Hippocampal formation (tissue), 2 donors: Measurements from ENCODE around the gene SP140.
"Not testable (repeated sequence)": the region's sequence is repeated elsewhere in the genome, so short reads cannot be mapped to it uniquely, and the experiment has no call there.

Source experiments
- DNase-seq, 2 donors: peaks; one replicate each; lab custom pipeline; 2025; lab: John Stamatoyannopoulos, UW

SP140 gene

GRCh38 chr2:230226051-230226551, 565 bp downstream of the SP140 start:
- DNase-seq = no peak

- DNase-seq = no peak
Observed at GRCh38 chr2:230227216-230227615, 1.7 kb downstream of the SP140 start.

GRCh38 chr2:230230087-230230486, 4.6 kb downstream of the SP140 start:
- DNase-seq = no peak

GRCh38 chr2:230230496-230231200, 5.1 kb downstream of the SP140 start:
- DNase-seq = no peak

GRCh38 chr2:230231251-230231650, 5.7 kb downstream of the SP140 start:
- no peak for DNase-seq

- DNase-seq = no peak
Observed at GRCh38 chr2:230234122-230234722, 8.7 kb downstream of the SP140 start.

- DNase-seq = no peak
Observed at GRCh38 chr2:230234845-230235244, 9.3 kb downstream of the SP140 start.

- no peak for DNase-seq
Observed at GRCh38 chr2:230244211-230244610, 18.7 kb downstream of the SP140 start.

GRCh38 chr2:230246206-230246605, 20.7 kb downstream of the SP140 start:
- DNase-seq = no peak

- no peak for DNase-seq
Observed at GRCh38 chr2:230250231-230250630, 24.7 kb downstream of the SP140 start.

- no peak for DNase-seq
Observed at GRCh38 chr2:230254152-230254881, 28.8 kb downstream of the SP140 start.

GRCh38 chr2:230256733-230257332, 31.3 kb downstream of the SP140 start:
- no peak for DNase-seq

- no peak for DNase-seq
Observed at GRCh38 chr2:230258483-230258882, 32.9 kb downstream of the SP140 start.

GRCh38 chr2:230262246-230262645, 36.7 kb downstream of the SP140 start:
- DNase-seq = no peak

- not testable (repeated sequence) for DNase-seq
Observed at GRCh38 chr2:230264945-230265344, 39.4 kb downstream of the SP140 start.

- DNase-seq = no peak
Observed at GRCh38 chr2:230266638-230267037, 41.1 kb downstream of the SP140 start.

- no peak for DNase-seq
Observed at GRCh38 chr2:230267059-230267458, 41.5 kb downstream of the SP140 start.

GRCh38 chr2:230267556-230267955, 42.0 kb downstream of the SP140 start:
- DNase-seq = no peak

- no peak for DNase-seq
Observed at GRCh38 chr2:230268606-230269243, 43.2 kb downstream of the SP140 start.

GRCh38 chr2:230269715-230270114, 44.2 kb downstream of the SP140 start:
- DNase-seq = no peak

GRCh38 chr2:230282936-230283335, 57.4 kb downstream of the SP140 start:
- no peak for DNase-seq

GRCh38 chr2:230286048-230286447, 60.5 kb downstream of the SP140 start:
- DNase-seq = no peak
